Neural cell (in vitro differentiated cells): ENCODE data around the gene NOC3L. TPM values are rescaled to one million over a fixed set of nuclear protein-coding genes. Genes with fewer than 3 reads are reported as not detected.

Experiments used
- H2AFZ ChIP-seq: fragments of 200-600, 300-800 bp; sonication (generic), shearing (Covaris generic); 2 replicates; pipeline ENCODE4 v1.6.0; 2014; ENCODE audit warnings: low read depth, mild to moderate bottlenecking, antibody characterized with exemption, low read length, moderate library complexity
- H3F3A ChIP-seq: fragments of 200-600 bp; shearing (Covaris generic); 2 replicates; pipeline ENCODE4 v1.6.1; 2016; ENCODE audit warnings: mild to moderate bottlenecking, moderate library complexity, mixed read lengths, antibody characterized with exemption, low read length; ENCODE audit not compliant: insufficient read depth, poor library complexity, severe bottlenecking
- H3K27ac ChIP-seq: fragments of 200-600, 300-800 bp; sonication (generic), shearing (Covaris generic); 2 replicates; pipeline ENCODE4 v1.5.1; 2014; ENCODE audit warnings: mild to moderate bottlenecking, low read length, moderate library complexity
- H3K27me3 ChIP-seq: fragments of 300-800, 200-600 bp; sonication (generic), shearing (Covaris generic); 2 replicates; pipeline ENCODE4 v1.6.0; 2014; ENCODE audit warnings: mild to moderate bottlenecking, low read depth, low read length, moderate library complexity; ENCODE audit not compliant: insufficient read depth
- H3K36me3 ChIP-seq: fragments of 300-800, 200-600 bp; sonication (generic), shearing (Covaris generic); 2 replicates; pipeline ENCODE4 v1.5.1; 2014; ENCODE audit warnings: mild to moderate bottlenecking, antibody characterized with exemption, low read length, moderate library complexity; ENCODE audit not compliant: insufficient read depth
- H3K4me2 ChIP-seq: fragments of 300-800, 200-600 bp; sonication (generic), shearing (Covaris generic); 2 replicates; pipeline ENCODE4 v1.6.0; 2014; ENCODE audit warnings: mild to moderate bottlenecking, low read length
- H3K4me3 ChIP-seq: fragments of 300-800, 200-600 bp; sonication (generic), shearing (Covaris generic); 2 replicates; pipeline ENCODE4 v1.5.1; 2014; ENCODE audit warnings: mild to moderate bottlenecking, low read length, moderate library complexity
- H3K79me2 ChIP-seq: fragments of 200-600 bp; shearing (Covaris generic); replicated peaks from 2 replicates; pipeline ENCODE4 v1.6.0; 2014; ENCODE audit warnings: mild to moderate bottlenecking, low read length, moderate library complexity; ENCODE audit not compliant: insufficient read depth
- H3K9ac ChIP-seq: fragments of 300-800, 200-600 bp; sonication (generic), shearing (Covaris generic); 2 replicates; pipeline ENCODE4 v1.6.1; 2016; ENCODE audit warnings: mild to moderate bottlenecking, low read length, mixed read lengths
- H3K9me2 ChIP-seq: fragments of 200-600 bp; shearing (Covaris generic); 2 replicates; pipeline ENCODE4 v1.6.1; 2016; ENCODE audit warnings: mild to moderate bottlenecking, low read length, mixed read lengths; ENCODE audit not compliant: insufficient read depth
- H3K9me3 ChIP-seq: fragments of 200-600, 300-800 bp; sonication (generic), shearing (Covaris generic); 2 replicates; pipeline ENCODE4 v1.6.1; 2016; ENCODE audit warnings: mild to moderate bottlenecking, mixed run types, low read length, moderate library complexity, mixed read lengths
- H4K20me1 ChIP-seq: fragments of 200-600 bp; shearing (Covaris generic); 2 replicates; pipeline ENCODE4 v1.6.1; 2016; ENCODE audit warnings: mild to moderate bottlenecking, mixed run types; ENCODE audit not compliant: insufficient read depth
- EP300 ChIP-seq: fragments of 450-650 bp; conservative IDR thresholded peaks from 2 replicates; pipeline ENCODE4 v1.6.1; 2014; ENCODE audit warnings: antibody characterized with exemption, mild to moderate bottlenecking, moderate library complexity; ENCODE audit not compliant: poor library complexity, severe bottlenecking
- EZH2 ChIP-seq: fragments of 200-600, 300-800 bp; shearing (Covaris generic), sonication (generic); IDR thresholded peaks from 2 replicates; pipeline ENCODE4 v1.6.1; 2014; ENCODE audit warnings: antibody characterized with exemption, low read length, borderline replicate concordance, mild to moderate bottlenecking; ENCODE audit not compliant: insufficient read depth, poor library complexity, severe bottlenecking
- MXI1 ChIP-seq: fragments of 450-650 bp; conservative IDR thresholded peaks from 2 replicates; pipeline ENCODE4 v1.6.1; 2014; ENCODE audit warnings: antibody characterized with exemption, mild to moderate bottlenecking; ENCODE audit not compliant: poor library complexity, severe bottlenecking
- POLR2AphosphoS5 ChIP-seq: IDR thresholded peaks from 2 replicates; pipeline ENCODE4 v1.6.1; 2012
- RAD21 ChIP-seq: fragments of 450-650 bp; conservative IDR thresholded peaks from 2 replicates; pipeline ENCODE4 v1.6.1; 2014; ENCODE audit warnings: antibody characterized with exemption, mild to moderate bottlenecking, moderate library complexity
- SMC3 ChIP-seq: fragments of 450-650 bp; conservative IDR thresholded peaks from 2 replicates; pipeline ENCODE4 v1.6.1; 2014; ENCODE audit warnings: antibody characterized with exemption, mild to moderate bottlenecking, moderate library complexity; ENCODE audit not compliant: poor library complexity
- TAF1 ChIP-seq: IDR thresholded peaks from 2 replicates; pipeline ENCODE4 v1.6.1; 2012; ENCODE audit warnings: low read depth
- polyA plus RNA-seq: library from polyadenylated mRNA; depleted of rRNA; stranded (reverse); fragments of >200 nt; gene quantifications from 2 replicates; pipeline ENCODE4 v1.2.3, GENCODE V29; 2014
- TF ChIP-seq, protein P1 (sequence below): IDR thresholded peaks from 2 replicates; pipeline ENCODE4 v1.6.1; 2012; ENCODE audit warnings: borderline replicate concordance
- TF ChIP-seq, protein P2 (sequence below): fragments of 450-650 bp; IDR thresholded peaks from 2 replicates; pipeline ENCODE4 v1.5.1; 2014; ENCODE audit warnings: antibody characterized with exemption, mild to moderate bottlenecking, moderate library complexity; ENCODE audit not compliant: poor library complexity, severe bottlenecking

Gene NOC3L
- polyA plus RNA-seq, 1 donor from 2014 or later: 8.3 TPM

DNA sequence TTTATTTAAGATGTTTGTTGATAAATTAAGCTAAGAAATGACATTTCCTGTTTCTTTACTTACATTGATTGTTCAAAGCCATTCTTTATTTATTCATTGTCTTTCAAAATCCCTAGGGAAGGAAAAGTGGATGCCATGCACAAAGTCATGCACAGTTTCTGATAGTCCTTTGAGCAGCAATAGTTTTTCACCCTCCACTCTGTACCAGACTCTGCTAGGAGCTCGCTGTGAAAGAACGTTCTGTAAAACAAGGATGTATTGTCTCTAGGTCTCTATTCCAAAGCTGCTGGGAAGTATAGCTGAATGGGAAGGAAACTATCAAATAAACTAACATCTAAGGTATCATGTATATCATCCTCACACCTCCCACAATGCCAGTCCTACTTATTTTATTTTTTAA is 7.8 kb upstream of the NOC3L start:
- no peaks in the 10 kb centered on the region for H3K36me3 ChIP-seq
- no peaks in the 10 kb centered on the region for H3K27me3 ChIP-seq
- no peak overlapping the region for H3K27ac ChIP-seq
- H3K79me2 ChIP-seq: no peaks in the 10 kb centered on the region
- H3K4me3 ChIP-seq: no peak overlapping the region
- TF ChIP-seq, protein P1, sequence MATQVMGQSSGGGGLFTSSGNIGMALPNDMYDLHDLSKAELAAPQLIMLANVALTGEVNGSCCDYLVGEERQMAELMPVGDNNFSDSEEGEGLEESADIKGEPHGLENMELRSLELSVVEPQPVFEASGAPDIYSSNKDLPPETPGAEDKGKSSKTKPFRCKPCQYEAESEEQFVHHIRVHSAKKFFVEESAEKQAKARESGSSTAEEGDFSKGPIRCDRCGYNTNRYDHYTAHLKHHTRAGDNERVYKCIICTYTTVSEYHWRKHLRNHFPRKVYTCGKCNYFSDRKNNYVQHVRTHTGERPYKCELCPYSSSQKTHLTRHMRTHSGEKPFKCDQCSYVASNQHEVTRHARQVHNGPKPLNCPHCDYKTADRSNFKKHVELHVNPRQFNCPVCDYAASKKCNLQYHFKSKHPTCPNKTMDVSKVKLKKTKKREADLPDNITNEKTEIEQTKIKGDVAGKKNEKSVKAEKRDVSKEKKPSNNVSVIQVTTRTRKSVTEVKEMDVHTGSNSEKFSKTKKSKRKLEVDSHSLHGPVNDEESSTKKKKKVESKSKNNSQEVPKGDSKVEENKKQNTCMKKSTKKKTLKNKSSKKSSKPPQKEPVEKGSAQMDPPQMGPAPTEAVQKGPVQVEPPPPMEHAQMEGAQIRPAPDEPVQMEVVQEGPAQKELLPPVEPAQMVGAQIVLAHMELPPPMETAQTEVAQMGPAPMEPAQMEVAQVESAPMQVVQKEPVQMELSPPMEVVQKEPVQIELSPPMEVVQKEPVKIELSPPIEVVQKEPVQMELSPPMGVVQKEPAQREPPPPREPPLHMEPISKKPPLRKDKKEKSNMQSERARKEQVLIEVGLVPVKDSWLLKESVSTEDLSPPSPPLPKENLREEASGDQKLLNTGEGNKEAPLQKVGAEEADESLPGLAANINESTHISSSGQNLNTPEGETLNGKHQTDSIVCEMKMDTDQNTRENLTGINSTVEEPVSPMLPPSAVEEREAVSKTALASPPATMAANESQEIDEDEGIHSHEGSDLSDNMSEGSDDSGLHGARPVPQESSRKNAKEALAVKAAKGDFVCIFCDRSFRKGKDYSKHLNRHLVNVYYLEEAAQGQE: no peak
- TF ChIP-seq EP300: no peak
- no peak for TF ChIP-seq POLR2AphosphoS5
- TF ChIP-seq EZH2: no peak
- no peak for TF ChIP-seq TAF1
- TF ChIP-seq RAD21: no peak
- TF ChIP-seq, protein P2, sequence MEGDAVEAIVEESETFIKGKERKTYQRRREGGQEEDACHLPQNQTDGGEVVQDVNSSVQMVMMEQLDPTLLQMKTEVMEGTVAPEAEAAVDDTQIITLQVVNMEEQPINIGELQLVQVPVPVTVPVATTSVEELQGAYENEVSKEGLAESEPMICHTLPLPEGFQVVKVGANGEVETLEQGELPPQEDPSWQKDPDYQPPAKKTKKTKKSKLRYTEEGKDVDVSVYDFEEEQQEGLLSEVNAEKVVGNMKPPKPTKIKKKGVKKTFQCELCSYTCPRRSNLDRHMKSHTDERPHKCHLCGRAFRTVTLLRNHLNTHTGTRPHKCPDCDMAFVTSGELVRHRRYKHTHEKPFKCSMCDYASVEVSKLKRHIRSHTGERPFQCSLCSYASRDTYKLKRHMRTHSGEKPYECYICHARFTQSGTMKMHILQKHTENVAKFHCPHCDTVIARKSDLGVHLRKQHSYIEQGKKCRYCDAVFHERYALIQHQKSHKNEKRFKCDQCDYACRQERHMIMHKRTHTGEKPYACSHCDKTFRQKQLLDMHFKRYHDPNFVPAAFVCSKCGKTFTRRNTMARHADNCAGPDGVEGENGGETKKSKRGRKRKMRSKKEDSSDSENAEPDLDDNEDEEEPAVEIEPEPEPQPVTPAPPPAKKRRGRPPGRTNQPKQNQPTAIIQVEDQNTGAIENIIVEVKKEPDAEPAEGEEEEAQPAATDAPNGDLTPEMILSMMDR: no peak
- no peak for TF ChIP-seq MXI1
- no peak for TF ChIP-seq SMC3
- H4K20me1 ChIP-seq: no peaks in the 10 kb centered on the region
- H3K9ac ChIP-seq: no peak overlapping the region
- H3K4me2 ChIP-seq: no peak overlapping the region
- no peaks in the 10 kb centered on the region for H3F3A ChIP-seq
- no peaks in the 10 kb centered on the region for H3K9me2 ChIP-seq
- no peak overlapping the region for H2AFZ ChIP-seq
- no peaks in the 10 kb centered on the region for H3K9me3 ChIP-seq

DNA sequence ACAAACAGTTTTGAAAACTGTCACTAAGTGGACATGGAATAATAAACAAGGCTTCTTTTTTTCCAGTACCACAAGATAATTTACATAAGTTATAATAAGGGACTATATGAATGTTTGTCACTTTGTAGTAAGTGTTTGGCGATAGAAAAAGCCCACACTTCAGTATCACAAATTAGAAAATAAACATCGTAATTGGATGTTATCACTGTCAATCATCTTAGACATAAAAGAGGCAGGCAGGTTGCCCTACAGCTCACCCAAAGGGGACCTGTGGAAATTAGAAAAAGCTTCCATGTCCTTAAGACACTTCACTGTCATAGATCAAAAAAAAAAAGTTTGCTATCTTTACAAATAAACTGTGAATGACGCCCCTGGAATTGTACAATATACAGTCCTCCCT is 3.6 kb upstream of the NOC3L start:
- H3F3A ChIP-seq: no peaks in the 10 kb centered on the region
- no peak overlapping the region for H3K27ac ChIP-seq
- H3K9me2 ChIP-seq: no peaks in the 10 kb centered on the region
- H3K9ac ChIP-seq: no peak overlapping the region
- H3K27me3 ChIP-seq: no peaks in the 10 kb centered on the region
- H2AFZ ChIP-seq: no peak overlapping the region
- TF ChIP-seq POLR2AphosphoS5 (no peak), EP300 (no peak), MXI1 (no peak), TAF1 (no peak), SMC3 (no peak), EZH2 (no peak)
- TF ChIP-seq, protein P2: no peak
- TF ChIP-seq, protein P1: no peak
- no peak overlapping the region for H3K4me2 ChIP-seq
- peaks cover 3% of the 10 kb centered on the region for H3K79me2 ChIP-seq
- H3K36me3 ChIP-seq: no peaks in the 10 kb centered on the region
- H3K9me3 ChIP-seq: no peaks in the 10 kb centered on the region
- no peak overlapping the region for H3K4me3 ChIP-seq
- H4K20me1 ChIP-seq: no peaks in the 10 kb centered on the region
